HG03064 (cell line): ENCODE results near the gene DIP2B.

Experiments
- ATAC-seq: cut with Tn5 transposase; IDR thresholded peaks from one replicate; pipeline ENCODE4 v1.9.1; 2021; ENCODE audit warnings: low read depth; ENCODE audit not compliant: unreplicated experiment

Gene DIP2B

DNA sequence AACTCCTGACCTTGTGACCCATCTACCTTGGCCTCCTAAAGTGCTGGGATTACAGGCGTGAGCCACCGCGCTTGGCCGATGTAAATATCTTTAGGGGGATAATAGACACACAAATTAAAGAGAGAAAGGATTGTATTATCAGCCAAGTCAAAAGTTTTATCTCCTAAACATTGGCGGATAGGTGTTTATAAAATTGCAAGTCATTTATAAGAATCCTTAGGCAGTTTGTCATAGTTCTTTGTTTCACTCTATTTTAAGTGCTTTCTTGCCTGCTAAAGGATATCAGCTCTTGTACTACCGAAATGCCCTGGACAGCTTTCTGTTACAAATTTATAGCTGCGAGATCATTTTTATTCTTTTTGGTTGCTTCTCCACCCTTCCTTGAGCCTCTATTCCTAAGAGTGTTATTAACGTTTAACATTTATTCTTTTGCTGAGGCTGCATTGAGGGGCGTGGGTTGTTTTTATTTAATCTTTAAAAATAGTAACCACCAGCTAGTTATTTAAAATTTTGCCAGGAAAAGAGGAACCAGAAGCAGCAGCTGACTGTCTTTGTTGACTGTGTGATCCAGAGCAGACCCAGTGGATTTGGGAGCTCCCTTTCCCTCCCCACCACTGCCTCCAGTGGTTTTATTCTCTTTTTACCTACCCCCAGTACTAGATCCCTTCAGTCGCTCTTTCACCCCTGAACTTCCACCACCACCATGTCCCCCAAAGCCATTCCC is 106.4 kb downstream of the DIP2B start:
- ATAC-seq, result no peak

DNA sequence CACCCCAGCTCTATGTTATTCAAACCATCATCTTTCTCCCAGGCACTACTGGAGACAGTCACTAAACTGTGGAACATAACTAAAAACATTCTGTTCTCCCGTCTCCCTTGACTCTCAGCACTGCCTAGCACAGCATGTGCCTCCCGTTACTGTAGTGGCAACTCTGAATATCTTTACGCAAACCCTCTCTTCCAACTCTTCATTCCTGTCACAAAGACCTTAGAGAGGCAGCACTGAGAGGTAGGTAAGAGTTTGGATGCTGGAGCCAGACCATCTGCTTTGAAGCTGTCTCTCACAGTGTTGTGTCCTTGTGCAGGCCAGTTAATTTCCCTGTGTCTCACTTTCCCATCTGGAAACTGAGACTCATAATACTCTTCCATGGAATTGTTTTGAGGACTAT is 108.1 kb downstream of the DIP2B start:
- no peak for ATAC-seq

DNA sequence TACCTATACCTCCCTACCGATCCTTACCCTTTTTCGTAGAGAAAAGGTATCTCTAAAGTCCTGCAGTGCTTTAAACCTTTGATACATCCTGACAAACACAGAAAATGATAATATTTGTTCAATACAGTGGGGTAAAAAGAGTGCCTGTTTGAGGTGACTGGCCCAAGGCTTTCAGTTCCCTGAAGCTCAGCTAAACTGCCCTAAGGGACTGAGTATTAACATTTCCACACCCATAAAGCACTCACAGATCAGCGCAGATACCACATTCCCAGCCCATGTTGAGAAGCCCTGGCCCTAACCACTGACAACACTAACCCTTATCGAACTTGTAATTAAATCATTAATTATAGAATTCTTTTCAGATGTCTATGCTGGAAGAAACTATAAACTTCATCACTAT is 108.7 kb downstream of the DIP2B start:
- ATAC-seq, result no peak

DNA sequence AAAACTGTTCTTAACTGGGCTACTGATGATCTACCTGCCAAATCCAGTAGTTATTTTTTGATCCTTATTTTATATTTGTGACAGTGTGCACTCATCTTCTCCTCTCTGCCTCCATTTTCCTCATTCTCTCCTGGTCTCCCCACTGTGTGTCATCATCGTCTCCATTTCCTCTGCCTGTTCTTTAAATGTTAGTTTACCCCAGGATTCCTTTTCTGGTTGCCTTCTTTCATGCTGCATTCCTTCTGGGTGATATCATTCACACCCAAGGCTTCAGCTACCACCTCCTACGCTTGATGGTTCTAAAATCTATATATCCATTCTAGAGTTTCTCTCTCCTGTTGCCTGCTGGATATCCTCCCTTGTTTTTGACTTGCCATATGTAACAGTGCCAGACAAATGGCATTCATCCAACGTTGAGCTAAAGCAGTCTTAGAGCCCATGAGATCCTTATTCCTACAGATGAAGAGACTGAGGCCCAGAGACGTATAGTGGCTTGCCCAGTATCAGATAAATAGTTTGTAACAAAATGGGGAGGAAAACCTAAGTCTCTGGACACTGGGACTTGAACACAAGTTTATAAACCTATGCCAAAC is 109.5 kb downstream of the DIP2B start:
- ATAC-seq, result no peak

DNA sequence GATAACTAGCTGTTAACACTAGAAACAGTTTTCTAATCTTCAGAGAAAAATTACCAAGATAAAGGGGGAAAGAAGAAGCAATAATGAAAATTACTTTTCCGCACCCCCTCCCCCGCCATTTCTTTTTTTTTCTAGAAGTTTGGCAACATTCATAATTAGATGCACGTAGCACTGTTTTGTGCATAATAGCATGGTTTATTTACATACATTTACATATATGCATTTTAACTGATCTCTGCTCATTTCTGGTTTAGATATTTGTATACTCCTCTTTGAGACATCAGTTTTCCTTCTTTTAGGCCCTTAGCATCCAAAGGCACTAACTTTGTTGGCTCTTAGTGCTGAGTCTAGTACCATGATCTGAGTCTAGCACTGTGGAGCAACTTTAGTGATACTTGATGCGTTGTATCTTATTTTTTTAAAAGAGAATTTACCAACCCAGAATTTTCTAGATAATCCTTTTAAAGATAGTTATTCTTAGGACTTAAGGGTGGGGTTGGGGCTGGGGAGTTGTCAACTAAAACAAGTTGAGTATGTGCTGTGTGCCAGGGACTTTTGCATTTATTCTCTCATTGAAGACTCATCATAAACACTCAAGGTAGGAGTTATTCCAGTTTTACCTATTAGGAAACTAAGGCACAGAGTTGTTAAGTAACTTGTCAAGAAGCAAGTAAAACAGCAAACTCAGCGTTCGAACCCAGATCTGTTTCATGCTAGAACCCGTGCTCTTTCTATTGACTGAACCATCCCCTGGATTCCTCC is 110.5 kb downstream of the DIP2B start:
- ATAC-seq, result no peak

DNA sequence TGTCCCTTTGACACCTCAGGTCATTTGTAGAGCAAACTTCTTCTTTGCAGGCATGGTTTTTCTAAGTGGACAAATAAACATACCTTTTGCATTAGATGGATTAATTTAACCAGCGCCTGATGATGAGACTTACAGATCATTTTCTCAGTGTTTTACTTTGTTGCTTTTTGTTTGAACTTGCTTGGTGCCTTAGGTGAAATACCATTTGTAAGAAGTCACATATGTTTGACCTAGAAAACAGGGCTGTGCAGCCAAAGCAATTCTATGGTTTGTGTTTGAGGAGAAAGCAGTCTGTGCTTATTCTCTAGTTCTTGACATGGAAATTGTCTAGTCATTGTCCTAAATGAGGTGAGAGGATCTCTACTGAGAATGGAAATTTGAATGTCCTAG is 111.1 kb downstream of the DIP2B start:
- ATAC-seq, result no peak

DNA sequence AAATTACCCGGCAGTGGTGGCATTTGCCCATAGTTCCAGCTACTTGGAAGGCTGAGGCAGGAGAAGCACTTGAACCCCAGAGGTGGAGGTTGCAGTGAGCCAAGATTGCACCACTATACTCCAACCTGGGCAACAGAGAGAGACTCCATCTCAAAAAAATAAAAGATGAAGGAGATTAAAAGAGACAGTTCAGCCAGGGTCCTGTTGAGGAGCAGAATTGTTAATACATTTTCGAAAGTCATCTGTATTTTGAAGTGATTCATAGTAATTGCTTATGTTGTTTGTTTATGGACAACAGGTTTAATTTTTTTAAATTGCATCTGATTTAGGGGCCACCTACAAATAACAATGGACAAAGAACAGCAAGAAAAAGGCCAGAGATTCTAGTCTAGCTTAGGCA is 112.9 kb downstream of the DIP2B start:
- ATAC-seq, result no peak

DNA sequence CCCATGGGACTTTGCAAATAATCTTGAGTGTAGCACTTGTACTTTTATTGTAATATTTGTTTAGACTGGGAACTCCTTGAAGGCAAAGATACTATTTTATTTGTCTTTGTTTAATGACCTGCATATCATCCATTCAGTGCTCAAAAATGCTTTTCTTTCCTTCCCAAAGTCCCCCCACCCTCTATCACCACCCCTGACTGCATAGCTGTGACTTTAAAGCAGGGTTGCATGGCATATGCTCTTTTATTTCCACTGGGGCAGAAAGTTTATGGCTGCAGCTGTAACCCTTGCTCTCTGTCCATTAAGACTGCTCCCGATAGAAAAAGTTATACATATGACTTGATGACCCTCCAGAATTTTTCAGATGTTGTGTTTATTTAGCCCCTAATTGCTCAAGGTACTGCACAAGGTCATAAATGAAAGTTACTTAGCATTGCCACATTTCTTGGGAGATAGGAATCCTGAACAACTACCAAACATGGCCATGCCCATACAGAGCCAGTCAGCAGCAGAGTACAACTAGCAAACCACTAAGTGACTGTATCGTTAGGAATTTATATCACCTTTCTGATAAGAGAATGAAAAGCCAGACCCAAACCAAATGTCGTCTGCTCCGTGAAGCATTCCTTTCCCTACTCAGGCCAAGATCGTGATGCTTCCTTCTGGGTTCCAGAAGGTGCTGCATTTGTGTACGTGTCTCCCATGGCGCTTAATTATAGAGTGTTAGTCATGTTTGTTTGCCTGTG is 114.3 kb downstream of the DIP2B start:
- ATAC-seq, result no peak

DNA sequence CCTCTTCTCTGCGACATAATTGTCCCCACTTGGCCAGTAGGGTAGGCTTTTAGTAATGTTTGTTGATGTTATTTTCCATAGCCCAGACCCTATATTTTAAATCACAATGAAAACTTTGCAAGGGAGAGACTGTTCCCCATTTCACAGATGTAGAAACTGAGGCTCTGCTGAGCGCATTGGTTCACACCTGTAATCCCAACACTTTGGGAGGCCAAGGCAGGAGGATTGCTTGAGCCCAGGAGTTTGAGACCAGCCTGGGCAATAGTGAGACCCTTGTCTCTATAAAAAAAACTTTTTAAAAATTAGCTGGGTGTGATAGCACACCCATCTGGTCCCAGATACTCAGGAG is 114.8 kb downstream of the DIP2B start:
- no peak for ATAC-seq

DNA sequence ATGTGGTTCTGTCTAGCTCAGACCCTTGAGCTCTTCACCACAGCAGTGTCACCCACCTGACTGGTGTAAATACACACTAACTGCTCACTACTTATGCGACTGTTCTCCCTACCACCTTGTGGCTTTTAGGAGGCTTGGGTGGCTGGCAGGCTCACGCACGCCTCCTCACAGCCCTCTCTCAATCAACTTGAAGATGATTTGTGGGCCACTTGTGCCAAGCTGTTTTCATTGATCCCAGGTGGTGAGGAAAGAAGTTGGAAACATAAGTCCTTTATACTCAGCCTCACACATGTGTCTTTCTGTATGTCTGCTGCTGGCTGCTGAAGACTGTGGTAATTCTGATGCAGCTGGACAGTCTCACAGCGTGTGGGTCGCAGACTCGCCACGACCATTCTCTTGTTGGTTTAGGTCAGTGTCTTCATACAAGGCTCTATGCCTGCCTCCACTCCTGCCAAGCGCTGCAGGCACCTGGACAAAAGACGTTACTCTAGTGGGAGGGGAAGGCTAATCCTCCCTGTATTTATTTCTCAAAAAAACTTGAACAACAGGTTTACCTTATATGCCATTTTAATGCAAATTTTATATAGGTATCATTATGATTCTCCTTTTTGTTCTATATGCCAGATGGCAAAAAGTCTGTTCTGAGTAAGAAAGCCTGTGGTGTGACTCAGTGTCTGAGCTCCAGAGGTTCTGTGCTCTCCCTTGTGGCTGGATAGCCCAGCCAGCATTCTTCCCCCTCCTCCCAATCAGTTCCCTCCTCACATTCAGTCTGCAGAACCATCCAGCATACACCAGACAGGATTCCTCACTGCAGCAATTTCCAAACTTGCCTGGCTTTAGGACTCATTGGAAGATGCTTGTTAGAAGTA is 115.6 kb downstream of the DIP2B start:
- no peak for ATAC-seq

DNA sequence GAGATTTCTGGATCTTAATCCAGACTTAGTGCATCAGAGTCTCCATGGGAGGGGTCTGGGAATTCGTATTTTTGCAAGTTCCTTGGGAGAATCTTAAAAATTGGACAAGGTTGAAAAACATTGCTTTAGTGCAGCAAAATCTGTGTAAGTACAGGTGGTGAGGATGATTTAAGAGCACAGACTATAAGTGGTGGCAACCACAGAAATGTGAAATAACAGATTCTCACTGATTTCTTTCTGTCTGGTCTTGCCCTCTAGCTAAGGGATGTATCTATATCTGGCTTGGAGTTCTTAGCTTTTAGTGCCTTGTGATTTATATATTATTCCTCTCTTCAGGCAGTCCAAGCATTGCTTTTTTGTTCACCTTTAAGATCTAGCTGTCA is 116.2 kb downstream of the DIP2B start:
- ATAC-seq, result no peak

DNA sequence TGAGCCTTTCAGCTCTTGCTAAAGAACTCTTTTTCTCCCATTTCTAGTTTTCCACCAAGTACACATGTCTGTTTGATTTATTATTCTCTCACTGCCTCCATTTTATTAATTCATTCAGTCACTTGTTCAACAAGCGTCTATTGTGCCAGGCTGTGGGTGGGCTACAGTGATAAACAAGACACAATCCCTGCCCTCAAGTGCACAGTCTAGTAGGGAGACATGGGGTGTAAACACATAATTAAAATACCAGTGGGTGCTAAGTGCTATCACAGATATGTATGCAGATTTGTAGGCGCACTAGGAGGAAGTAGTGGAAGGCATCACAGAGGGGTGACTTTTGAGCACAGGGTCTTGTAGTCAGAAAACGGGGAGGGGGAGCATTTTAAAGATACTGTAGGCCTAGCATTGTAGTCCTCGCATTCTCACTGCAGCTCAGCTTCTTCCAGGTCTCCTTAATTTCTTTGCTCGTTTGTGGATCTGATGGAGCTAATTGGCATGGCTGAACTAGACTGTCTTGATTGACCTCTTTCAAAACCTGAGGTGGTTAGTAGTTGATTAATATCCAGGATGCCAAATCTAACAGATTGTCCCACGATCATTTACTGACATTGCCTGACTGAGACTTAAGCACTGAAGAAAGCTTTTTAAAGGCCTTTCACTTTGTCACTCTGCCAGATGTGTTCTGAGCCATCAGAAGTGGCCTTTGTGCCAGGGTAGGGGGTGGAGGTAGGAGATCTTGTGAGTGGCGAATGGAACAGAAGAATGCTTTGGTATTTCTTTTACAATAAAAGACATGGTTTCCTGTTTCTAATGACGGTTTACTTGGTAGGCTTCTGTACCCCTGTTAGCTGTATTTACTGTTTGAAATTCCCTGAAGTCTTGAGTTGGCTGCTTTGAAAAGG is 116.9 kb downstream of the DIP2B start:
- ATAC-seq, result no peak

DNA sequence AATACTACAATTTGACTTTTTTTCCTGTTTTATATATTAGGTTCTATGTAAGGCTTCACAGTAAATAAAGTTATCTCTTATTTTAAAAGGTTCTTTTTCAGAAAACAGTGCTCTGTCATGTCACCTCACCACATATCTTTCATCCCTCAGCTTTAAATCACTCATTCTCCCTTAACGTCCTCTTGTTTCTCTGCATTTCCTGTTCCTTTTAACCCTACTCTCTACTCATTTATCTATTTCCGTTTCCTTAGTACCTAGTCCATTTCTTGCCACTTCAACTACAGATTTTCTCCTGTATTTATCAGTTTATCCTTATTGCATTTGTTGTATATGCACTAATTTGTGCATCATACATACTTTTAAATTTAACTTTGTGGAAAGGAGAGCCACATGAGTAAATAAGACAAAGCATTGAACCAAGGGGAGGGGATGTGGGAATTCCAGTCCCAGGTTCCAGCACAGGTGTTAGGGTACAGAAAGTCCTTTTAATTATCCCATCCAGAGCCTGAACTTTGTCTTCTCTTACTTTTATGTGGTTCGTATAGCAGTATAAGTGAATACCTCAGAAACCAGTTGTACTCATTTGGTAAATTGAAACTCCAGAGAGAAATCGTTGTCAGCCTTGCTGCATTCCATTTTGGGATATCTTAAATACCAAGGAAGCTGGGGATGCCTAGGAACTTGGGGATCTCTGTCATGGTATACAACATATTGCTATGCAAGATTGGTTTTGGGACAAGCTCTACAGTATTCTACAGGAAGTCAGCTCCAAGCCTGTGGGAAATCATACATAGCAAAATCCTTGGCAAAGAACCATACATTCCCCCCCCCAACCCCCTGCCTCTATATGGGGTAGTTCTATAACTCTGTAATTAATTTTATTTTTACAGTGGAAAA is 120.5 kb downstream of the DIP2B start:
- no peak for ATAC-seq

DNA sequence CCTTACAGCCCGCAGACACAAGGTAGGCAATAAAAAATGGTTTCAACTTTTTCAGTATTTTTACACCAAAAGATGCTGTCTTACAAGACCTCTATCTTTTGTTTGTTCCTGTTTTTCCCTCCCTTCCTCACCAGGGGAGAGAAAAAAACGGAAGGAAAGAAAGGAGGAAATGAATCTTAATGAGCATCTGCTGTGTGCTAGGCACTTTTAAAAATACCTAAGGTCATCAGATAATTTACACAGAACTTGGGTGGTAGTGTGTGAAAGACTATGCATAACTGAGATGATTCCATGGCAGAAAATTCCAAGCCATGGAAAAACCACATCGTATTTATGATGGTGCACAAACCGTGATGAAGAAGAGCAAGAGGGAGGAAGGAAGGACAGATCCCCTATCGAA is 121.2 kb downstream of the DIP2B start:
- no peak for ATAC-seq

DNA sequence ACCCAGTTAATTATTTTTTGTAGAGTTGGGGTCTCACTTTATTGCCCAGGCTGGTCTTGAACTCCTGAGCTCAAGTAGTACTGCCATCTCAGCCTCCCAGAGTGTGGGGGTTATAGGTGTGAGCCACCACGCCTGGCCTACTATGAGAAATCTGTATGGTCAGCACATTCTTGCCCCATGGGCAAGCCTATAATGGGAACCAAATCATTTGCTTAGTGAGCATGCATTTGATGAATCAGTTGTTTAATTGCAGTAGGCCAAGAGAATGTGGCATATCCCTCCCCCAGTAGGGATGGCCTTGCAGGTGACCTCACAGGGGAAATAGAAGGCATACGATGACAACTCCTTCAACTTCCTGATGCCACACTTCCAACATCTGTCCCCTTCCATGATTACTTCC is 122.7 kb downstream of the DIP2B start:
- no peak for ATAC-seq

DNA sequence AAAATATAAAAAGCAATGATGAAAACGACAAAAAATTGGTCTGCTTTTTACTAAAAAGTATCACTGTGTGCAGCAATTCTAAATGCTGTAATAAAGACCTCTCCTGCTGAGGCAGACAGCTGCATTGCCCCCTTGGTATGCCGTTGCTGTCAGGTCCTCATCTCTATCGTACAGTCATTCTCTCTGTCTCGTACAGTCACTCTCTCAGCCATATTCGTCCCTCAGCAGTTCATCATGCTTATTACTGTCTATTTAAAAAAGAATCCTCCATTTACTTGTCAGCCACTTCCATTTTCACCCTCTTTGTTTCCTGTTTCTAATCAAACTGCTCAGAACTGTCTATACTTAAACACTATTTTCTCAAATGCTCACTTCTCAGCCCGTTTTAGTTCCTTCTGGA is 123.6 kb downstream of the DIP2B start:
- ATAC-seq, result no peak

DNA sequence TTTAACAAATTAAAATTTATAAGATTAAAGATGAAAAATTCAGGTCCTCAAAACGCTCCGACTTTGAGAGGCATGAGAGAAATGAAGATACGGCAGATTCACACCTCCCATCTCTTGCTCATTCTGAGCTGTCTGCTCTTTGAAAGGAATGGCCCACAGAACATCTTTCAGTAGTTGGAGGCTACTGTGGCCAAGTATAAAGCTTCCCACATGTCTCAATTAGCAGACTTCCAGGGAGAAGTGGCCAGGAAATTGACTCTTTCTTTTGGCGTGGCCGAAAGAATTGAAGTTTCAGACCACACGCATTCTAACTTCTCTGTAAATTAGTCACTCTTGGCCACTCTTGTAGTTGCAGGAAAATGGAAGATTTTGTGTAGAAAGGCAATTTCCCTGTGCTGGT is 129.2 kb downstream of the DIP2B start:
- ATAC-seq, result no peak

DNA sequence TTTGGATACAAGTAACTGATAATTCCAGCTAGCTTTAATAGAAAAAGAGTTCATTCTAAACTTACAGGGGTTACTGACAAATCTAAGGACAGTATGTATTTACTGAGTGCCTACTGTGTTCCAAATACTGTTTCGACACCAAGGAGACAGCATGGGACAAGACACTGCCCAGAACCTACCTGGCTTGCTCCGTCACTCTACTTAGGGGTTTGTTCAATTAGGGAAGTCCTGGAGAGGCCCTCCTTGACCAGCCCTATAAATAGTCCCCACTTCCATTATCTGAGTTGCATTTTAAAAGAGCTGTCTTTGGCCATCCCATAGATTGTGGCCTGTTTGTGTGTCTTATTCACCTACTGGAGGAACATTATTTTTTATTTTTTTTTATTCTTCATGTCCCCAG is 129.6 kb downstream of the DIP2B start:
- ATAC-seq, result no peak
